ENCODE data around the gene ELN.

- TF ChIP-seq CTCF (conservative IDR thresholded peaks at IDR 0.05 in 1 of 2, IDR thresholded peaks at IDR 0.05 in 1 of 2; ENCODE audit: low read depth in 1 of 2, low read length in 2 of 2), result no peak
- TF ChIP-seq EZH2 (IDR thresholded peaks at IDR 0.05; ENCODE audit: low read length, missing control alignments), result no peak
Observed at GRCh38 chr7:74006451-74007241, 21.3 kb upstream of the ELN start.

All from fibroblast of lung (primary cell).